CD4-positive, alpha-beta T cell treated with Interleukin-12 subunit alpha and Interleukin-12 subunit beta, for 1 hour (primary cell): ENCODE results near the gene CLEC20A.

Source experiments
- DNase-seq: peaks from one replicate; pipeline ENCODE4 v3.0.0-alpha.2; 2020

CLEC20A gene

DNA sequence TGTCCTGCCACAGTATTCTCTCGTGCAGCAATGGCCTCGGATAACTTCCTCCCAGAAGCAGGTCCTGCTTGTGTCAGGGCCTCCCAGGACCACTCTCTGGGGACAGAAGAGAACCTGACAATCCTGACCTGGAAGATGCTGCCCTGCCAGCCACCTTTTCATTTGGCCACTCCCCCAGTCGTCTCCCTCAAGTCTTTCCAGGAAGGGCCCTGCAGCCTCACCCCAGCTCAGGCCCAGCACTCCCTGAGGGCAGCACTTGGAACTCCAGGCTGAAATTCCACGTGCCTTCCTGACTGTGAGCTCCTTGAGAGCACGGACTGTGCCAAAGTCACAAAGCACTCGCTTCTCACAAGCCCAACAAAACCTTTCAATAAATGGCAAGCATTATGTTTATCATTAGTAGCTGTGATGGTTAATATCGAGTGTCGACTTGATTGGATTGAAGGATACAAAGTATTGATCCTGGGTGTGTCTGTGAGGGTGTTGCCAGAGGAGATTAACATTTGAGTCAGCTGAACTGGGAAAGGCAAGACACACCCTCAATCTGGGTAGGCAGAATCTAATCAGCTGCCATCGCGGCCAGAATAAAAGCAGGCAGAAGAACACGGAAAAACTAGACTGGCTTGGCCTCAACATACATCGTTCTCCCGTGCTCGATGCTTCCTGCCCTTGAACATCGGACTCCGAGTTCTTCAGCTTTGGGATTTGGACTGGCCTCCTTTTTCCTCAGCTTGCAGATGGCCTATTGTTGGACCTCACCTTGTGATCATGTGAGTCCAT, 2.3 kb upstream of the CLEC20A start:
- DNase-seq, result no peak

DNA sequence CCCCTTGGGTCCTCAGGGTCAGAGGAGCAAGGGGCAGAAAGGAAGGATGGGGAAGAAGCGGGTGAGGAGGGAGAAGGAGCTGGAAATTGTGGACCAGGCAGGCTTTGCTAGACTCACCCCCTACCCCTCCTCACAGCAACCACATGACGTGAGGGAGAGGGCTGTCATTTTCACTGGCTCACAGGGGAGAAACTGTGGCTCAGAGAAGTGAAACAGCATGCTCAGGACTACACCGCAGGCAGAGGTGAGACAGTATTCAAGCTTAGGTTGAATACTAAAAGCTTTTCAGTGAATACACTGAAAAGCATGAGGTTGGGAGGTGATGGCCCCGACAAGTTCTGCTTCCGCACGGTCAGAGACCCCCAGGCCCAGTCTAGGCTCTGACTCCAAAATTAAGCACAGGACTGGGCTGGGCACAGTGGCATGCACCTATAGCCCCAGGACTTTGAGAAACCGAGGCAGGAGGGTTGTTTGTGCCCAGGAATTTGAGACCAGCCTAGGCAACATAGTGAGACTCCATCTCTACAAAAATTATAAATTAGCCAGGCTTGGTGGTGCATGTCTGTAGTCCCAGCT, 1.2 kb upstream of the CLEC20A start:
- no peak for DNase-seq

DNA sequence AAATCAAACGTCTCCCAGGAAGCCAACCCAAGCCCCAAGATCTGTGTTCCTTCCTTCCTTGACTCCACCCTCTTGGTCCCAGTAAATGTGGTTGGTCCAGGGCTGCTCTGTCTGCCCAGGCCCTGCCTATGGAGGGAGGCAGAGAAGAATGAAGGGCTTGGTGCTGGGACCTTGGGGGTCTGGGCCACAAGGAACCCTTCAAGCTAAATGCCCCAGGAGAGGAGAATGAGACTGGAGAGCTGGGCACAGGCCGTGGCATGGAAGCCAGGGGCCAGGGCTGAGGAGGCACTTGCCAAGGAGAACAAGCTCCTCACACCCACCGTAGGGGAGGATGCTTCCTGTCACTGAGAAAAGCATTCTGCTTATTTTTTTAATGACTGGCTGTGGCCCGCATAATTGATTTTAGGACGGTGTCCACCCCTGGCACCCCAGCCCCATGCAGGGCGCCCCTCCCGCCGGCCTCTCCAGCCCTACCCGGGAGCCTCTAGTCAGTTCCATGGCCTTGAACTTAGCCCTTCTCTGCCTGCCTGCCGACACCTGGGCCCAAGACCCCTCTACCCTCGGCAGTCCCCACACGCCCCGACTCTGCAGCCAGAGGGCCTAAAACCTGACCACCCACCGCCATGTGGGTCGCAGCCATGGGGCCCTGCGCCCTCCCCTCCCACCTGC, 889 bp downstream of the CLEC20A start:
- DNase-seq, result no peak

DNA sequence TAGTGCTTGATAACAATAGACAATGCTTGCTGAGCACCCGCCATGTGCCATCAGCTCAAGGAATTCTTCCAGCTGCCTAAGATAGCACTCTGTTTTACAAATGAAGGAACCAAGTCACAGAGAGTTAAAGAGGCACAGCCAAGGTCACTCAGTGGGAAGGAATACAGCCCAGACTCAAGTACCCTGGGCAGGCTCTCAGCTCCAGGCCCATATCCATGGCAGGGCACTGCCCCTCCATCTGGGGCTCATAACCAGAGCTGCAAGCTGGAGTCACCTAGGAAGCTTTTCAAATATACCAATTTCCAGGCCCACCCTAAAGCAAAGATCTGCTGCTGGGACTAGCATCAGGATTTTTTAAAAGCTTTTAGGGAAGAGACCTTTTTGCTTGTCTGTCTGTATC, 1.6 kb downstream of the CLEC20A start:
- no peak for DNase-seq

DNA sequence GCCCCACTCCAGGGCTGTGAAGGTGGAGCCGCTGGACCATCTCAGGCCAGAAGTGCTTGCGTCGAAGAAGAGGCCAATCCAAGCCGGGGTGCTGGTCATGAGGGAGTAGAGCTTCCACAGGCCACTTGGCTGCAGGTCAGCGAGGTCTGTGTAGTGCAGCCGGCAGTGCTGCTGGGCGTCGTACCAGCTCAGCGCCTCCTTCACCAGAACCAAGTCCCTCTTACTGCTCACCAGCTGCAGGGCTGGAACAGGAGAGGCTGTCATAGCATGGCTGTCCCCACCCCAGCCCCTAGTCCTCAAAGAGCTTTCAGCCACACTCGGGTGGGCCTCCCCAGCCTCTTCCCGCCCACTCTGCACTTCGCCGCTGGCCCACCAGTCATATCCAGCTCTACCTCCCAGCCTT, 2.2 kb downstream of the CLEC20A start:
- DNase-seq, result no peak

DNA sequence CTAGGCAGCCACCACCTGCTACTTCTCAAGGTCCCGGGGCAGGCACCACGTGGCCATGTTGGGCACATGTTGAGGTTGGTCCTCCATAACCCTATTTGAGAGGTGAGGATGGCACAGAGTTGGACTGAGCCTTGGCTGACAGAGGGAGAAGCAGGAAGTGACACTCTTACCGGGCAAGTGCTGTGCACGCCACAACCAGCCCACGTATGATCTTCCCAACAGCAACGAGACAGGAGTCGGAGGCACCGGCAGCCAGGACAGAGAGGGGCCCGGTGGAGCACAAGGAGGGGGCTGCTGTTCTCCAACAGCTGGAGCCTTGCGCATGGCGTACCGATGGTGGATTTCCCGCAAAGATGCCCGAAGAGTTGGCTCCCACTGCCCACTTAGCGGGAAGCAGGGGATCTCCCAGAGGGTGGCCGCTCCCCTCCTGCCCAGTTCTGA, 3.4 kb downstream of the CLEC20A start:
- no peak for DNase-seq

DNA sequence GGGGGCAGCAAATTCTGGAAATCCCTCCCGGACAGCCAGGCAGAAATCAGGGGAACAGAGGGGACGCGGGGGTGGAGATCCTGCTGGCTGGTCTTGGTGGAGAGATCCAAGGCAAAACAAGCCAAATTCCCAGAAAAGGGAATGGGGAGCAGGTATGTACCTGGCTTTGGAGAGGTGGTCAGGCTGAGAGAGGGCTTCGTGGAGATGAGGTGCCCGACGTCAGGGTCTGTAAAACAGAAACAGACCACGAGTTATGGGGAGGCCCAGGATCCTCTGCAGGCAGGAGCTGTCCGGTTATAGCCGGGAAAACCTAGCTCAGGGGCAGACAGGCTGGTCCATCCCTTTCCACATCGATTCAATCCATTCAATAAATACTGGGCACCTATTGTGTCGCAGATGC, 4.4 kb downstream of the CLEC20A start:
- DNase-seq, result no peak

DNA sequence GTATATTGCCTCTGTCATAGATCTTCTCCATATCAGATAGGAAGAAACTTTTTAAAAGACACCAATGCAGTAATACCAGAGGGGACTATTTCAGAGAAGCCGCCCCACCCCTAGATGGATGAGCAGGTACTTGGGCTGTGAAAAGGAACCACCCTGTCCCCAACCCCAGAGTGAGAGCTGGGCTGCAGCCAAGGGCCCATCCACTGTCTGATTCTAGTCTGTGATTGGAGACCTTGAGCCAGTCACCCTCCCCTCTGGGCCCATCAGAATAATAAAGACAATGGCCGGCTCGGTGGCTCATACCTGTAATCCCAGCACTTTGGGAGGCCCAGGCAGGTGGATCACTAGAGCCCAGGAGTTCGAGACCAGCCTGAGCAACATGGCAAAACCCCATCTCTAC, 5.0 kb downstream of the CLEC20A start:
- no peak for DNase-seq

DNA sequence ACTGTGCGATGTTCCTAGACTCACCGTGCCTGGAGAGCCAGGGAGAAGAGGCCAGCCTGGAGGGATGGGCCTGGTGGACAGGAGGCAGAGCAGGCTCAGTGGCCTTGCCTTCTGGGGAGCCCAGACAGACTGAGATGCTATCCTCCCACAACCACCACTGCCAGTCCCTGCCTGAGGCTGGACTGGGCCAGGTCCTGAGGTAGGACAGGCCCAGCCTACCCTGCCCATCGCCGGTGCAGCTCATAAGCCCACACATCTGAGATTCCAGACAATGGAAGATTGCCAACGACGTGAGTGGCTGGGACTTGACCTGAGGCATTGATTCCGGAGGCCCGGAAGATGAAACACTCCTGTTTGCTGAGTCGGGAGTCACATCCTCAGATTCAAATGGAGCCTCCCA, 5.8 kb downstream of the CLEC20A start:
- no peak for DNase-seq

DNA sequence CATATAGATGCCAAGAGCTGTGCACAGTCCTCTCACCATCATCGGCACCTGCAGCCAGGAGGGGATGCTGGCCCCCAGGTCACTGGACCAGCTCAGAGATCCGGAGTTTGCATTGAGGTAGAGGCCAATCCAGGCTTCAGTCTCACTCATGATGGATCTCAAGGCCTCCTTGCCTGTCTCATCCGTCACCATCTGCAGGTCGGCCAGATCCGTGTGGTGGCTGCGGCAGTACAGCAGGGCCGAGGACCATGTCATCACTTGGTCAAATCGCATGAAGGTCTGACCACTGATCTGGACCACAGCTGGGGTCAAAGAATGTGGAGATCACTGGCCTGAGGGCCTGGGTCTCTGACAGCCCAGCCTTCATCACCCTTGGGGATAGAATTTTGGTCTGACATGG, 6.6 kb downstream of the CLEC20A start:
- no peak for DNase-seq

DNA sequence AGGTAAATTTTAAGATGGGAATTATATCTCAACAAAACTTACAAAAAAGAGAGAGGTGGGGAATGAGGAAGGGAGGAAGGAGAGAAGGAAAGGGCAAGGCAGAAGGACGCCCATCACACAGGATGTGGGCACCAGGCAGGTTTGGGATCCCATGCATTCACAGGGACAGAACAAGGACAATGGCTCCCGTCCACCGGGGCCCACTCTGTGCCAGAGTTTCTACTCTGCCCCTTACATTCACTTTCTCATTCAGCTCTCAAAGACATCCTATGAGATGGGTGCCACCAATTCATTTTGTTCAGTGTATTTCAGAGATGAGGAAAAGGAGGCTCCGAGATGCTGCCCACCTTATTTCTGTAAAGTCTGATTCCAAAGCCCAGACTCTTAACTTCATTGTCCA, 7.4 kb downstream of the CLEC20A start:
- no peak for DNase-seq

DNA sequence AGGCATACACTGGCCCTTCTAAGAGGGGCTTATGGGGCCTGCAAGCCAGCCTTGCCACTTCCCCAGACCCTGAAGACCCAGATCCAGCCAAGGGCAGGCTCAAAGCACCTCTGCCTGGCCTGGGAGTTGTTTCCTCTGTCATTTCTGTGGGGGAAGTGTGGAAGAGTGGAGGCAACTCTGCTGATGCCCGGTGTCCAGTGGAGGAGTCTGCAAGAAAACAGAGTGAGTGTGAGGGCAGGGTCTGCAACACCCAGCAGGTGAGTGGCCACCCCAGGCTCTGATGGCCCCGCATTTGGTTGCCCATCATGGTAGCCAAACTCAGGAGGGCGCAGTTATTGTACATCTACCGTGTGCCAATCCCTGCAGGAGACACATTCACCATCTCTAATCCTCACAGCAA, 8.4 kb downstream of the CLEC20A start:
- DNase-seq, result no peak

DNA sequence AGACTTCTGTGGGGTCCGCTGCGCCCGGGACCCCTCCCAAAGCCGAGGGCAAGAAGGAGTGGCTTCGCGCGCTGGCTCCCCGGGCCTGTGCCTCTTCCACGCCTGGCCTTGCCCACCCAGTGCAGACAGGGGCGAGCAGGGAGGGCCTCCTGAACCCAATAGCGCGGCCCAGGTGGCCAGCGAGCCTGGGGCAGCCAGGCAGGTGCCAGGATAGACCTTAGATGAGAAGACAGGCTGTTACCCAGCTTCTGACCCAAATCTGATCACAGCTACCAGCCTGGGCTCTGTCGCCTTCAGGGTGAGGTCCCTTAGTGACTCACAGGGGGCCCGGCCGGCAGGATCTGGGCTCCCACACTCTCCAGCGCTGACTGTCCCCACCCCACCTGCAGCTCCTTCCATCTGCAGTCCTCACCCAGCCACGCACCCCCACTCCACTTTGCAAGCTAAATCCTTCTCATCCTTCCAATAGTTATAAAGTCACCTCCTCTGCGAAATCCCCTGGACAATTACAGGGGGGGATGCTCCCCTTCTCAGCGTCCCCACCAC, 9.6 kb downstream of the CLEC20A start:
- DNase-seq, result no peak

DNA sequence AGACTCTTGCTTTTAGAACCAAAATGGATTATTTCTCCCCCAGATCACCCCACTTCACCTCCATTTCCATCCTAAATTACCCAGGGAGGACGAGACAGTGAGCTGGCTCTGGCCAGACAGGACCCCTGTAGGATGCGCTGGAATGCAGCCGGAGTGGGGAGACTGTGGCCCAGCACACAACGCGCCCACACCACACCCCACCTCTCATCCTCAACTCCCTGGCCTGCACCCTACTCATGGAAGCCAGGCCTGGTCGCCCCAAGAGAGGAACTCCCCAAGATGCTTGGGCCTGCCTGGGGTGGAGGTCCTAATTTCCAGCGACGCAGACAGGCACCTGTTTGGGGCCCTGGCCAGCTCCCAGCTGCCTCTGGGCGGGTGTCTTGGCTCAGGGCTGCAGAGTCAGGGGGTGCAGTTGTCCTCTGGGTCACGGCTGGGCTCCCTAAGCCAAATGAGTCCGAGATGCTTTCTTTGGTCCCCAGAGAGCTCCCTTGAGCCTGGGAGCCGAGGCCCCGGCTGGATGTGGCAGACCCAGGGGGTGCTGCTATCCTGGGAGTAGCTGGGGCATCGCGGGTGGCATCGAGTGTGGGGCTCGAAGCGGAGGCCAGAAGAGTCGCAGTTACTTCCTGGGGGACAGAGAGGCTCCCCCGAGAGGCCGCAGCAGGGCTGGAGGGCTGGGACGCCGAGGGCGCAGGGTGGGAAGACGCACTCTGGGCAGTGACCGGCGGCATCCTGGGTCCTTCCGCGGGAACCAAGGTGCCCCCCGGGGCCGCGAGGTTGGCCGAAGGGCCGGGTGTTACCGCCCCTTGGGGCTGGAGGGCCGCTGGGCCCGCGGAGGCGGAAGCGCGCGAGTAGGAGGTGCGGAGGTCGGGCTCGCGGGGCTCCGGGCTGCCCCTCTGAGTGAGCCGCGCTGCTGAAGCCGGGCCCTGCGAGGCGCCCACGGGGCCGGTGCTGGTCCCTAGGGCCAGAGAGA, 10.4 kb downstream of the CLEC20A start:
- no peak for DNase-seq

DNA sequence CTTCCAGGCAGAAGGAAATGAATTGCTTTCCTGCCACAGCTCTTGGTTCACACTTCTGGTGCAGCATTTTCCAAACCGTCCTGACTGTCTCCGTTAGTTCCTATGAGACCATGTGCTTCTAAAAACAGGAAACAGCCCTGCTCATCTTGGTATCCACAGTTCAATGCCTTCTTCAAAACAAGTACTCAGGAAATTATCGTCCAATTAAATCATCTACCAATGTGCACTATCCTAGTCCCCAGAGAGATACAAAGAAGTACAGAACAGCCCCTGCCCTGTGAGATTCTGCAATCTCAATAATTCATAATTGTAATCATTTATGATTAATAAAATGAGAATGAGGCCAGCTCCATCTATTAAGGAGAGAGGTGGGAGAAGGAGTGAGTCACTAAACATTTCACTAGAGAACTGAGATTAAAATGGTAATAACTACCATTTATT, 11.2 kb downstream of the CLEC20A start:
- no peak for DNase-seq

DNA sequence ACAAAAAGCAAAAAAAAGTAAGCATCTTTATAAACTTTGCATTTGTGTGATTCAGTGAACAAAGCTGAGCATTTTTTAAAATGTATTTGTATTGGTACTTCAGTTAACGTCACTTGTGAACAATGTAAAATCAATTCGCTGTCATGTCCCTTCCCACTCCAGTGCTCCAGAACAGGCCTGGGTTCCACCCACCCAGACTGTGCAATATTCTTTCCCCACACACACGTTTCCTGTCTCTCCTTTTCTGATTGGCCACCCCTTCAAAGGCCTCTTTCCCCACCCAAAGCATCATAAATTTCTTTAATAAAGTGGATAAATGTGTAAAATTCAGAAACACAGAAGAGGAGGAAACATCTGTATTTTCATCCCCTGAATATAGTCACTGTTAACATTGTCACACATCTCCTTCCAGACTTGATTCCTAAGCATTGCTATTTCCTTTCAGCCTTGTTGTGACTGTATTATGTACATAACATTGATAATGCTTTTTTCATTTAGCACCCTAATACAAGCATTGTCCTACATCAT, 12.0 kb downstream of the CLEC20A start:
- DNase-seq, result no peak

DNA sequence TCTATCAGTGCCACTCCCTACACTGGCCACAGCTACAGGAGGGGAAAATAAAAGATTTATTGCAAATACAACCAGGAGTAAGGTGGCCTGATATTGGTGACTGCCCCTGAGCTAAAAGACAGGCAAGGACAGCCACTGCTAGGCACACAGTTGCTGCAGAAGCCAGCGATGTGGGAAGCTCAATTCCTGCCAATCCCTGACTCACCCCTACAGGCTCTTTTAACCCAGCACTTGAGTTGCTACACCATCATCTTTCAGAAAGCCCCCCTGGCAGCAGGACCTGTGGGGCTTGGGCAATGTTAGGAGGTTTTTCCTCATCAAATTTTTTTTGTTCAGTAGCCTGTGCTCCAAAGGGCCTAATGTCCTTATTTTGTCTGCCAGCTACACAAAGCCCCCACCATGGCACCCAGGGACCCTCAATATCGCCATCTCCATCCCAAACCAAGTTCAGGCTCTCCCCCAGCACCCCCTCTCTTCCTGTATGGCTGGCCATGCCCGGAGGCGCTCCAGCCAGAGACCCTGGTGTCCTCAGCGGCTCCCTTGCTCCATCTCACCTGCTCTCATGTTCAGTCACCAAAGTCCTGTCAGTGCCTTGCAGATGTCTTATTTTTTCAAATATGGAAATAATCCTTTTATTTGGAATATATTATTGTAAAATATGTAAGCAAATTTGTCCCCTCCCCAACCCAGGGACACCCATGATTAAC, 13.4 kb downstream of the CLEC20A start:
- DNase-seq, result no peak

DNA sequence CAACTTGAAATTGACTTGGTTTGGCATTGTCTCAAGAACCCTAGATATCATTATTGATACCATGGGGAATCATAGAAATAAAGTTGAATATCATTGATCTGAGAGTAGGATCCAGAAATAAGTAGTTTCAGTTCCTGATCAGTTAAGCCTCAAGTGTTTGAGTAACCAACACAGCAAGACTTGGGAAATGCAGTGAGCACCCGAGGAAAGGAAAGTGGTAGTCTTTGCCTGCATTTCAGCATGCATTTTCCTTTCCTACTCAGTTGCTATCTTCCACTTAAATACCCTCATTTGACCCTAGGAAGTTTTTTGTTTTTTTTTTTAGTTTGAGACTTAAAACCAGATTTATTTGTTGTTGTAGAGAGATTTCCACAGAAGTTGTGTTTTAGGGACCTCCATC, 18.9 kb downstream of the CLEC20A start:
- DNase-seq, result no peak

DNA sequence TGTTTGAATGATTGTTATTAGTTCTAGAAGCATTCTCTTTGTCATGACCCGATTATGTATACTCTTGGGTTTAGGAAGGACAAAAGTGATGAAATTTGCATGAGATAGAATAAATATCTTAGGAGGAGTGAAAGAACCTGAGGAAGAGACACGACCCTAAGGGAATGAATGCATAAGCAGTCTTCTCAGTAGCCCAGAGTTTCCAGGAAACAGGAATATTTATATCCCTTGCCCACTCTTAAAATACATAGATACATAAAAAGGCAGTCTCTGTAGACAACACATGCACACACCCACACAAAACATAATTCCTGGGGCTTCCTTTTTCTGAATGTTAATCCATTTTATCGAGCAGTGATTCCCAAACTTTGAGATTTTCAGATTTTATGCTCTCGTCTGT, 19.4 kb downstream of the CLEC20A start:
- no peak for DNase-seq

DNA sequence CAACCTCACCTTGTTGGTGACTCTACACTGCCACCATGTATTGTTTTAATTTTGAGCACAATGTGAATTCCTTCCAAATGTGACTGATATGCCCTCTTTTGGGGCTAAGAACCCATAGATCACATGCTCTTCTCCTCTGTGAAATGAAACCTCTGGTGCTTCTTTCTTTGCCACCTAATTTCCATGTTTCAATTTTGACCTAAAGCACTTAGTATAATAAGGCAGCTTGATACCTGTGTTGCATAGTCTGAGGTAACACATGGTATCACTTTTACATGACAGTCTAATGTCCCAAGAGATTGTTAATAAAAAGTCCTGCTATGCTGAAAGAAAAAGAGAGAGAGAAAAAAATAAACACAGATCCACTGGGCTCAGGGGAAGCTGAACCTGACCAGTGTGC, 24.2 kb downstream of the CLEC20A start:
- DNase-seq, result no peak

DNA sequence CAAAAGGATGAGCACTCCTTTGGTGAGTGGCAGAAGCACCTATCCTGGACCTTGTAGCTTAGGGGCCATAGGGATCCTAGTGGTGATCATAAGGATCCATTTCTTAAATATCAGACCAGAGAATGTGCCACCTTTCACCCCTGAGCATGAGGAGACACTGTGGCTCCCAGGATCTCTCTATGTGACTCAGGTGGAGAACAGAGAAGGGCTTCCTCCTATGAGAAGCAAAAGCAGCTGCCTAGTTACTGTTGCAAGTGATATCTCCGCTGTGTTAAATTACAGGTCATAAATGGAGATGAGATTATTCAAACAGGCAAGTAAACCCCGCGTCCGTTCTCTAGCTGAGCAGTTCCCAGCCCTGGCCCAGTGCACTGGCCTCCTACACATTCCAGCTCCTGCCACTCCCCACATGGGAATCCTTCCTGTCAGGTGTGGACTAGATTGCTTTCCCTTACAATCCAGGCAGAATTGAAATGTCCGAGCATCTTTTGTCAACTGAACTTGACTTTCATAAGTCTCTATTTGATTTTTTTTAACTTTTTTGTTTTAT, 26.3 kb downstream of the CLEC20A start:
- no peak for DNase-seq

DNA sequence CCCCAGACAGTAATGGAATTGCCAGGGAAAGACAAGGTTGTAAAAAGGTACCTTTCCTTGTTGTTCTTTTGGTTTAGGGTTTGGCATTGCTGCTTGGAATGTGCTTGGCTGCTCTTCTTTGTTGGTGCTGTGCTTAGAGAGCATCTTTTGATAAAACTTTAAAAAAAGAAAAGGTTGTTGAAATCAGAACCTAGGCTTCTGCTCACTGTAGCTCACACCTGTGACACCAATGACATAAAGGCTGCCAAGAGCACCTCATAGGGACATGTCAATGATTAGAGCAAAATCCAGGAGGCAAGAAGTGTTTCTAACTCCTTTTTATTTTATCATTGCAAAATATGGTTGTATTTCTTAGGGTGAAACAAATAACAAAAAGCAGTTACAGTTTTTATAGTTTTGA, 28.9 kb downstream of the CLEC20A start:
- DNase-seq, result no peak
